Trophoblast cell (in vitro differentiated cells and primary cell): ENCODE data around the gene NPBWR2.
"Not testable (repeated sequence)": the region's sequence is repeated elsewhere in the genome, so short reads cannot be mapped to it uniquely, and the experiment has no call there.

Source experiments
- DNase-seq, 2 donors: peaks; one replicate each; pipeline ENCODE4 v3.0.0-alpha.2; 2016
- H2AFZ ChIP-seq: 2 replicates; pipeline ENCODE4 v1.6.1; 2013; ENCODE audit warnings: low read length, moderate library complexity, mild to moderate bottlenecking; ENCODE audit not compliant: insufficient read depth, poor library complexity
- H2AK5ac ChIP-seq: 2 replicates; pipeline ENCODE4 v1.6.1; 2013; ENCODE audit warnings: mild to moderate bottlenecking, low read length
- H2BK120ac ChIP-seq: 2 replicates; pipeline ENCODE4 v1.6.1; 2013; ENCODE audit warnings: low read length, mild to moderate bottlenecking, moderate library complexity; ENCODE audit not compliant: insufficient read depth, poor library complexity
- H2BK12ac ChIP-seq: 2 replicates; pipeline ENCODE4 v1.6.1; 2013; ENCODE audit warnings: mild to moderate bottlenecking, low read length, moderate library complexity
- H2BK5ac ChIP-seq: 2 replicates; pipeline ENCODE4 v1.6.1; 2013; ENCODE audit warnings: low read length, low read depth, moderate library complexity, mild to moderate bottlenecking; ENCODE audit not compliant: poor library complexity
- H3K14ac ChIP-seq: 2 replicates; pipeline ENCODE4 v1.6.1; 2013; ENCODE audit warnings: mild to moderate bottlenecking, low read length
- H3K18ac ChIP-seq: 2 replicates; pipeline ENCODE4 v1.6.1; 2013; ENCODE audit warnings: mild to moderate bottlenecking, low read length
- H3K23ac ChIP-seq: 2 replicates; pipeline ENCODE4 v1.6.1; 2013; ENCODE audit warnings: low read length
- H3K27ac ChIP-seq: 2 replicates; pipeline ENCODE4 v1.5.1; 2013; ENCODE audit warnings: low read depth, mild to moderate bottlenecking, inconsistent platforms, low read length, moderate library complexity
- H3K27me3 ChIP-seq: 2 replicates; pipeline ENCODE4 v1.6.1; 2013; ENCODE audit warnings: inconsistent platforms, mild to moderate bottlenecking, low read length, moderate library complexity; ENCODE audit not compliant: insufficient read depth
- H3K36me3 ChIP-seq, 2 experiments: 1 replicate in 1 of 2; 2 replicates in 1 of 2; pipeline ENCODE4 v1.6.1; 2013; ENCODE audit warnings: low read length in 2 of 2, mild to moderate bottlenecking in 2 of 2, moderate library complexity in 1 of 2; ENCODE audit not compliant: insufficient read depth in 2 of 2, control insufficient read depth in 1 of 2
- H3K4ac ChIP-seq: 2 replicates; pipeline ENCODE4 v1.6.1; 2013; ENCODE audit warnings: low read depth, mild to moderate bottlenecking, low read length, moderate library complexity
- H3K4me1 ChIP-seq, 2 experiments: 1 replicate in 1 of 2; 2 replicates in 1 of 2; pipeline ENCODE4 v1.6.1; 2013; ENCODE audit warnings: low read length in 2 of 2, mild to moderate bottlenecking in 2 of 2, moderate library complexity in 1 of 2; ENCODE audit not compliant: insufficient read depth in 2 of 2, control insufficient read depth in 1 of 2
- H3K4me2 ChIP-seq: 2 replicates; pipeline ENCODE4 v1.6.1; 2013; ENCODE audit warnings: inconsistent platforms, mild to moderate bottlenecking, low read length, moderate library complexity
- H3K4me3 ChIP-seq: 2 replicates; pipeline ENCODE4 v1.5.1; 2013; ENCODE audit warnings: mild to moderate bottlenecking, low read depth, low read length, inconsistent platforms
- H3K79me1 ChIP-seq: one replicate; pipeline ENCODE4 v1.6.1; 2013; ENCODE audit warnings: low read length
- H3K79me2 ChIP-seq: 2 replicates; pipeline ENCODE4 v1.6.1; 2013; ENCODE audit warnings: low read length, mild to moderate bottlenecking; ENCODE audit not compliant: control insufficient read depth, insufficient read depth, poor library complexity
- H3K9ac ChIP-seq: 2 replicates; pipeline ENCODE4 v1.6.1; 2013; ENCODE audit warnings: mild to moderate bottlenecking, low read length
- H3K9me3 ChIP-seq: 2 replicates; pipeline ENCODE4 v1.6.1; 2013; ENCODE audit warnings: low read depth, mild to moderate bottlenecking, control low read depth, inconsistent platforms, low read length; ENCODE audit not compliant: insufficient read depth
- H4K12ac ChIP-seq: 2 replicates; pipeline ENCODE4 v1.6.1; 2013; ENCODE audit warnings: low read depth, mild to moderate bottlenecking, low read length, moderate library complexity
- H4K8ac ChIP-seq: 2 replicates; pipeline ENCODE4 v1.6.1; 2013; ENCODE audit warnings: low read depth, mild to moderate bottlenecking, low read length, moderate library complexity
- H4K91ac ChIP-seq: one replicate; pipeline ENCODE4 v1.6.1; 2013; ENCODE audit warnings: low read depth, mild to moderate bottlenecking, low read length, moderate library complexity
- WGBS: extraction: QIAGEN DNeasy Blood & Tissue Kit; methylation state at CpG from one replicate; pipeline ENCODE4 v1.1.7; 2013; ENCODE audit warnings: missing lambda C conversion rate; ENCODE audit not compliant: insufficient read length, insufficient coverage; ENCODE audit errors: extremely low coverage; 5-methylcytosine and 5-hydroxymethylcytosine counted together

NPBWR2 gene

DNA sequence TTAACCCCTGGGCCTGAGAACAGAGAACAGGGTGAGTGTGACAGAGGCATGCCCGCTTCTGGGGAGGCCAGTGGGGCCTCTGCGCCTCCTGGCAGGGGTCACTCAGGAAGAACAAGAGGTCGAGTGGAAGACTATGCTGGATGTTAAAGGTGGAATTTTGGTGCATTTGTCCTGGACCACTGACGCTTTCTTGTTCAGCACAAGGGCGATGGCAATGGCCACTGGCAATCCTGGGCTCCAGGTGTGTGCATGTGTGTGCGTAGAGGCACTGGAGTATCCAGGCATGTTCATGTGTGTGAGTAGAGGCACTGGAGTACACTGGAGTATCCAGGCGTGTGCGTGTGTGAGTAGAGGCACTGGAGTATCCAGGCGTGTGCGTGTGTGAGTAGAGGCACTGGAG is 23.5 kb upstream of the NPBWR2 start:
- Histone ChIP-seq H3K4ac (no peak overlapping the region), H3K18ac (no peak overlapping the region), H4K12ac (no peak overlapping the region), H3K79me1 (no peaks in the 10 kb centered on the region), H3K27ac (no peak overlapping the region), H3K4me2 (no peak overlapping the region), H3K14ac (no peak overlapping the region), H2BK12ac (no peak overlapping the region), H3K9ac (no peak overlapping the region), H3K79me2 (no peaks in the 10 kb centered on the region), H2BK5ac (no peak overlapping the region), H3K27me3 (peaks cover 2% of the 10 kb centered on the region), H3K36me3 (no peaks in the 10 kb centered on the region), H2AK5ac (no peak overlapping the region), H3K9me3 (peaks cover 2% of the 10 kb centered on the region), H3K4me3 (peak overlapping the region; percentile 54), H4K91ac (no peak overlapping the region), H4K8ac (no peak overlapping the region), H3K4me1 (no peaks in the 10 kb centered on the region), H2AFZ (no peak overlapping the region), H3K23ac (no peak overlapping the region), H2BK120ac (no peak overlapping the region)
- no CpG with 5 or more reads among the region's 10 CpGs for WGBS
- DNase-seq: no peak

GRCh38 chr20:64130271-64130670 is 22.9 kb upstream of the NPBWR2 start:
- no peaks in the 10 kb centered on the region for H3K79me1 ChIP-seq
- H4K8ac ChIP-seq: no peak overlapping the region
- no peak overlapping the region for H2AFZ ChIP-seq
- H3K27ac ChIP-seq: no peak overlapping the region
- WGBS: no CpG with 5 or more reads among the region's 5 CpGs
- H3K36me3 ChIP-seq: no peaks in the 10 kb centered on the region
- H4K12ac ChIP-seq: no peak overlapping the region
- H3K9ac ChIP-seq: no peak overlapping the region
- no peak overlapping the region for H3K4me2 ChIP-seq
- H2BK5ac ChIP-seq: no peak overlapping the region
- no peak overlapping the region for H2BK12ac ChIP-seq
- H3K4me3 ChIP-seq: no peak overlapping the region
- DNase-seq: no peak
- no peak overlapping the region for H2BK120ac ChIP-seq
- peaks cover 2% of the 10 kb centered on the region for H3K9me3 ChIP-seq
- H3K4me1 ChIP-seq: no peaks in the 10 kb centered on the region
- no peak overlapping the region for H3K23ac ChIP-seq
- H2AK5ac ChIP-seq: no peak overlapping the region
- H3K79me2 ChIP-seq: no peaks in the 10 kb centered on the region
- no peak overlapping the region for H3K4ac ChIP-seq
- peaks cover 2% of the 10 kb centered on the region for H3K27me3 ChIP-seq
- H4K91ac ChIP-seq: no peak overlapping the region
- H3K14ac ChIP-seq: no peak overlapping the region
- H3K18ac ChIP-seq: no peak overlapping the region

DNA sequence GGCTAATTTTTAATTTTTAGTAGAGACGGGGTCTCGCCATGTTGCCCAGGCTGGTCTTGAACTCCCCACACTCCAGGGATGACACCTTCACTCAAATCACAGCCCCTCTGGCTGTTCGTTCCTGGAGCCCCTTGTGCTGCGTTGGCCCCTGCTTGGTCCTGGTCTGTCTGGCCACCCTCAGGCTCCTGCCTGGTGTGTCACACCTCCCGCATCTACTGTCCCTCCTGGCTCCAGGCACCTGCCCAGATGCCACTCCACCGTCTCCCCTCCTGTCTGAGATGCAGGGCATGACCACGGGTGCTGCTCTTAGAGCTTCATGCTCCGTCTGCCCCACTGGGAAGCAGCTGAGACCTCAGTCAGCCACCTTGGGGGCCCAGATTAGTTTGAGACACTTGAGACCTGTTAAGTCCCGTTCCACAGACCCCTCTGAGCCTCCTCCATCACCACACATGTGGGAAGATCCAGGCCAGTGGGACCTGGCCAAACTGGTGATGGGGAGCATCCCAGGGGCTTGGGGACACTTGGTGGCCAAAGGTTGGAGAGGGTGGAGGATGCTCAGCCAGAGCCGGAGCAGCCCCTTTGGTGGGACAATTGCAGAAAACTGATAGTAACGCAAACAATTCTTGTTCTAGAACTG is 21.9 kb upstream of the NPBWR2 start:
- Histone ChIP-seq H3K27me3 (peaks cover 2% of the 10 kb centered on the region), H3K4me2 (no peak overlapping the region), H3K9ac (no peak overlapping the region)

GRCh38 chr20:64123517-64123916 is 16.2 kb upstream of the NPBWR2 start:
- not testable (repeated sequence) for H3K4me2 ChIP-seq, H3K14ac ChIP-seq, DNase-seq, H2AK5ac ChIP-seq, H3K27me3 ChIP-seq, H4K8ac ChIP-seq, H3K27ac ChIP-seq, H3K4me1 ChIP-seq, H2BK5ac ChIP-seq, H2BK120ac ChIP-seq, H3K79me2 ChIP-seq, H3K18ac ChIP-seq, H4K12ac ChIP-seq, H3K4me3 ChIP-seq, H3K36me3 ChIP-seq, H3K9ac ChIP-seq, H3K79me1 ChIP-seq, H2AFZ ChIP-seq, H3K23ac ChIP-seq, H2BK12ac ChIP-seq, H3K9me3 ChIP-seq, H3K4ac ChIP-seq, H4K91ac ChIP-seq
- WGBS: no CpG with 5 or more reads among the region's 11 CpGs

More for the DNA sequence above, 21.9 kb upstream of the NPBWR2 start:
- no peak overlapping the region for H2BK120ac ChIP-seq
- no peak overlapping the region for H2AK5ac ChIP-seq
- H3K23ac ChIP-seq: no peak overlapping the region
- peaks cover 2% of the 10 kb centered on the region for H3K9me3 ChIP-seq
- no peak overlapping the region for H3K14ac ChIP-seq
- H4K91ac ChIP-seq: no peak overlapping the region
- no peak overlapping the region for H2BK5ac ChIP-seq
- H3K4me1 ChIP-seq: no peaks in the 10 kb centered on the region
- H3K79me2 ChIP-seq: no peaks in the 10 kb centered on the region
- no peak overlapping the region for H2BK12ac ChIP-seq
- no peak overlapping the region for H3K4me3 ChIP-seq
- no peak overlapping the region for H2AFZ ChIP-seq
- H3K79me1 ChIP-seq: no peaks in the 10 kb centered on the region
- H3K27ac ChIP-seq: no peak overlapping the region
- WGBS: no CpG with 5 or more reads among the region's 11 CpGs
- no peak overlapping the region for H3K18ac ChIP-seq
- no peak overlapping the region for H3K4ac ChIP-seq
- DNase-seq: no peak
- H4K8ac ChIP-seq: no peak overlapping the region
- H3K36me3 ChIP-seq: no peaks in the 10 kb centered on the region
- no peak overlapping the region for H4K12ac ChIP-seq
